NCI-H187 (cell line): ENCODE measurements around the gene CEP63.

Experiments
- DNase-seq, 2 experiments: peaks; one replicate each; lab custom pipeline; 2025; lab: John Stamatoyannopoulos, UW

The CEP63 gene

DNA sequence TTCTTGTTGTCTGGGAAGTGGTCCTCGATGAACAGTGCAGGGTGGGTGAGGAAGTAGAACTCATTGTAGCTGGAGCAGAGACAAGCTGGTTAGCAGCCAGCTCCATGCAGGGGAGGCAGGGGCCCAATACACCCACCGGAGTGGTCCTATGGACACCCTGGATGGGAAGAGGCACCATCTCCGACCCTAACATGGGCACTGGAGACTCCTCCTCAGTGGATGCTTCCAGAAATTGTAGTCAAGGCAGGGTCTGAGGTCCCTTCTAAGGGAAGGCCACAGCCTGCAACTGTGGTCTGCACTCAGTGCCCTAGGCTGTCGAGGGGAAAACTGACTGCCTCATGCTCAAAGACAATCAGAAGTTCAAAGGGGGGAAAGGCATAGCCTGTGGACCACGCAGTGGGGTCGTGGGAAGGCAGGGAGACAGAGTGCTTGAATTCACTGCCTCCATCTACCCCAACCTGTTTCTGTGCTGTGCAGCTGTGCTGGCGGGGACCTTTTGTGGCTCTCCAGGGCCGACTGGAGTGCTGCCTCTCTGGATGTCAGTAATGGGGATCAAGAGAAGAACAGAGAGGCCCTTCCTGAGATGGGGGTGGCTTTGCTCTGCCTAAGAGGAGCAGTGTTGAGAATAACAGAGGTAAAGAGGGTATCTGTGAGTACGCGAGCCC lies 123.0 kb downstream of the CEP63 start:
- no peak for DNase-seq

DNA sequence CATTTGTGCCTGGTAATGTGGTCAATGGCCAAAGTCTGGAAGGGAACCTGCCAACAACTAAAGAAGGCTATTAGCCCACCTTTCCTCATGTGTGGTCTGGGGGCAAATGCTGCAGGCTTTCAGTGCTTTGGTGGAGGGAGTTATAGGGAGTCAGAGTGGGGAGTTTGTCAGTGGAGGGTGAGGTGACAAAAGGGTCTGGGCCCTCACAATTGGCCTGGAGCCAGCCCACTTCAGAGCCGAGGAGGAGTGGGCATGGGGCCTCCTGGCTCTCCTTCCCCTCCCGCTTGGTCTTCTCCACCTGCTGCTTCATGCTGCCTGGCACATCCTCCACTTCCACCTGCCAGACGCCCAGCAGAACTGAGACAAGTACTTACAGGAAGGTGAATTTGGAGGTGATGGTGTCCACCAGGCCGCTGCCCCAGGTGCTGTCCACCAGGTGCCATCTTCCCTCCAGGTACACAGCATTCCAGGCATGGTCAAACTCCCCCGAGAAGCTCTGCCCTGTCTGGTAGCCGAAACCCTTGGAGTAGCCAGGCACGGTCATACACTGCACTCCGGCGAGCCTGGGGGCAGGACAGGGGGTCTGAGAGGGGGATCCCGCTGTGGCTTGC lies 124.1 kb downstream of the CEP63 start:
- DNase-seq = no peak

DNA sequence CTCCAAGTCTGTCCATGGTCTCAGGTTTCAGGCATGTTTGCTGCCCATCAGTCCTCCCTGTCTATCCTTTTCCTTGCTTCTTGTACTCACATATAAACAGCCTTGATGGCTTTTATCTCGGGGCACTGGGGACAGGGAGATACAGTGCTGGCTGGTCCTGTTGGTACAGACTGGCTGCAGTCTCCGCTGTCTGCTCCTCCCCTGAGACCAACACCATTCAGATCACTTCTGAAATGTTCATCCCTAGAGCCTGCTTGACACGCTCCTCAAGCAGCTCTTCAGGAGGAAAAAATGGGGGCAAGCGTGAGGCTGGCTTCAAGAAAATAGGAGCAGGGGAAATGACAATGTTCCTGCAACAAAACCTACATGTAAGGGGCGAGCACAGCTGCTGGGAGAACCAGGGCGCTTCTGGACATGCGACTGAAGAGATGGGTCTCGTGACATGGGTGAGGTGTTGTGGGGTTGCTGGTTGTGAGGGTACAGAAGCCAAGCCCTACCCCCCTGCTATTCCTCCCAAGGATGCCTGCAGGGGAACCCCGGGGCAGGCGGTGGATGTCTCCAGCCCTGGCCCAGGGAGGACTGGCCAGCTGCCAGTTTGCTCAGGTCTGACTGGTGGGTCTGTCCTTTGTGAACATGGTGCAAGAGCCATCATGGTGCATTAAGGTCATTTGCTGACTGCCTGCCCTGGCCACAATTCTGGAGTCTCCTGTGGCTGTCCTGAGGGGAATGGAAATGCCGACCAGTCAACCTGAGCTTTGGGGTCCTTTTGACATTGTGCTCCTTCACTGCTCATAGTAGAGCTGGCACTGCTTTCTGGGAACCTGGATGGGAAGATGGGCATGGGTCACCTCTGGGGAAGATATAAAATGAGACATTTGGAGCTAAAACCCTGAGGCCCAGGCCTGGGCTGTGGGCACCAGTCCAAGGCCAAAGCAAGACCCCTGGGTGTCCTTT lies 124.9 kb downstream of the CEP63 start:
- no peak for DNase-seq

DNA sequence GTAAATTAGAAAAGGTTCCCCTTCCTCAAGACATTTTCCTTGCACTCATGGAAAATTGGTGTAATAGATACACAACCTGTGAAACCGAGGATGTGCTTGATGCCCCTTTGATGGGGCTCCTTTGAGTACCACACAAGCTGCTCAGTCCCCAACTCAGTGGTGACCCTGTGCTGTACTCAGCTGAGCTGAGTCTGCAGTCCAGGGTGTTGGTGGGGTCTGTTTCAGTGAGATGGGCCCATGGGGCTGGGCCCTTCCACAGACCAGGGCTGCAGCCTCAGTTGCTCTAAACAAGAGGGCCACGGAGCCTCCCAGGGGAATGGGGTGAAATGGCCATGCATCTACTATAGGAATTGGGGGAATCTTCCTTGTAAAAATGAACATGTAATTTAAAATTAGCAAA lies 125.7 kb downstream of the CEP63 start:
- no peak for DNase-seq

DNA sequence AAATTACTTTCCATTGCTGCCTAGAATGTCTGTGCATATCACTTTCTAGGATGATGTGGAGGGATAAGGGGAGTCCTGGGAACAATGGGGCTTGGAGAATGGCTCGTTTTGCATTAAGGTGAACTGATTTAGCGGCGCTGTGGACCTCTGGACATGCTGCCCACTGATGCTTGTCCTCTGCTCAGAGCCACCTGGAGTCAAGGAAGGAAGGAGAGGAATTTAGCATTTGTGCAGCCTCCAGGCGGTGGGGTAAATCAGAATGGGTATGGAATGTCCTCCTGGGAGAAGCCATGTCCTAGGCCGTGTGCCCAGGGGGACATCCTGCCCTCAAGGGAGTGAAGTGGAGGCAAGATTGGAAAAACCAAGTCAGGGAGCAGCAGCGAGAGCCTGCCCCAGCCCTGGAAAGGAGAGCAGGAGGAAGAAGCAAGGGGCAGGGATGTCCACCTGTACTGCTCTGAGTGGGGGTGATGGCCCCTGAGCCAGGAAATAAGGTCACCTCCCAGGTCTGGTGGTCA lies 127.2 kb downstream of the CEP63 start:
- no peak for DNase-seq

DNA sequence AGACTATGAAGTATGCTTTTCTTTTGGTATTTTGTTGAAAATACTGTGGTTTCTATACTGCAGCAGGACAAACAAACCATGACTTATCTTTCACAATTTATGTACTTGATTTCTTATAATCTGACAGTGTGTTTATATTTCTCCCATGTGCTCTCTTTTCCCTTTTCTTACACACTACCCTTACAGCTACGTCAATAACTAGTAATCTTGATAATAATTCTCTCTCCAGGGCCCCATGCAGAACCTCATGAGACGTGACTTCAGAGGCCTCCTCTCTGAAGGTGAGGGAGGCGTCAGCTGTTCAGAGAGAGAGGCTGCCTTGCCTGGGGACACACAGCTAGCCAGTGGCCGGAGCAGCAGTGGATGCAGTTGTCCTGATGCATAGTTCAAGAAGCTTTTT lies 129.1 kb downstream of the CEP63 start:
- no peak for DNase-seq

DNA sequence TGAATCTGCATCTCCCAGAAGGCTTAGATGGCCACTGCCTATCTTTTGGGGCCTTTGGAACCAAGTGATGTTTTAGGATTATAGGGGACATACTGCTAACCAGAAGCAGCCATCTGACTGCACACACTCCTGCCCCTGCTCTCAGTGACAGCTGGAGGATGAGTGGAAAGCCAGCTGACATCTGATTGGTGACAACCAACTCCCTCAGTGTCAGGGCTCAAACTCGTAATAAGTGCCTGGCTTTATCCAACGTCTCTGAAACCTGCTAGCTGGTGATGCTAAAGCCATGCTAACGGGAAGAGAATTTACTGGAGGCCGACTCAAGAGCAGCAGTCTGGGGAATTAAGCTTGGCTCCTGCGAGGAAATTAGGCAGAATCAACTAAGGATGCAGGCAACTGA lies 129.9 kb downstream of the CEP63 start:
- no peak for DNase-seq

DNA sequence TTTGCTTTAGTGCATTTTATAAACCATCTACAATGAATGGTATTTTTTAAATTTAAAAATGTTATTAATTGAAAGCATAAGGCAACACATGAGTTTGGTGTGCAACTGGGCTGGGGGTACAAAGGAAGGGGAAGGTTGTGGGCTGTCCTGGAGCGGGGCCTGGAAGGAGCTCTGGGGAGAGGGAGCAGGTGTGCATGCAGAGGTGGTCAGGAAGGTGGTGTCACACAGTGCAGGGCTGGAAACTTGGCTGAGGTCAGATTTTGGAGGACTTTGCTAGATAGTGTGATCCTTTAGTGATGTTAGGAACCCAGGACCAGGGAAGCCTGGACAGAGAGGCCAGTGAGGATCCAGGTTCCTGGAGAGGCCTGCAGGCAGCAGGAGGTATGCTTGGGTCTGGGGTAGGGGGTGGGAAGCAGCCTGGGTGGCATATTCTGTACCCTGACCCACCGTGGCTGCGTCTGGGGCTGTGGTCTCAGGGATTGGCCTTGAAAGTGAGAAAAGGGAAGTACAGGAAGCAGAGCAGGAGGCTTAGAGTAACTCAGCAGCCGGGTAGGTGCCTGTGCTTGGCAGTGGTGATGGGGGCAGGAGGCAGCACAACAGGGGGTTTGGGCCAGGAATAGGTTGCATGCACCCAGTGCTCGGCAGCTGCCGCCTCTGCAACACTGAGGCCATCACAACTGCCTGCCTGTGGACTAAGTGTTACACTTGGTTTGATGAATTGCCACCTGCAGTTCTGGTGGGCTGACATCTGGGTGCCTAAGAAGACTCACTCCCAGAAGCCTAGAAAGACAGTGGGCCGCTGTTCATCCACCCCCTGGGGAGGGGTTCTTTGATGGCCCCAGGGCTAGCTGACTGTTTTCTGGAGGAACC lies 132.0 kb downstream of the CEP63 start:
- no peak for DNase-seq

DNA sequence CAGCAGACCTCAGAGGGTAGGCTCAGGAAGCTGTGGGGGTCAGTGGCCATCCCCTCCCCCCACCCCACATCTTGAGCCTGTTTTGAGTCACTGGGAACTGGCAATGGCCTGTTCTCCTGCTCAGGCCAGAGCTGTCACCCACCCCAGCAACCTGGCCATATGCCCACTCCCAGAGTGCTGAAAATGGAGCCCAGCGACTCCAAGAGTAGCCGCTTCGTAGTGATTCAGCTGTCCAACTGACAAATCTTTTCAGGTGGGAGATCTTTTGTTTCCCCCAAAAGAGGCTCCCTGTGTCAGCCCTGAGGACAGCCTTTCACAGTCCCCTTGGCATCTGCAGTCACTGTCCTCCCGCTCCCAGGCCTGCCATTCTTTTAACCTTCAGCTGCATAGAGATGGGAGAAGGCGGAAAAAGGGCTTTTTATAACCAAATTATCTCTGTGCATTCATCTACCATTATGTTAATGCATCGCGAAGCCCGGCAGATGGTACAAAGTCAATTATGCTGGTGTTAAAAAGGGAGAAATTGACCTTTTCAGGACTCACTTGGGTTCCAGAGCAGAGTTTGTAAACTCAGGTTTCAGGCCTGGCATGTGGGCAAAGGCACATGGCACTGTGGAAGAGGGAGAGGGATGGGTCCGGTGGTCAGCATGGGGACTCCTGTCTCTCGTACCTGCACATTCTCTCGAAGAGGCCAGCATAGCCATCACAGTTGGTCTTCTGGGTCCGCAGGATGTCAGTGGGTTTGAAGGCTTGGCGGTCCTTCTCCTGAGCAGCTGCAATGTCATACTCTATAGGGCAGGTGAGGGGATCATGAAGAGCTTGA lies 132.8 kb downstream of the CEP63 start:
- DNase-seq = no peak

DNA sequence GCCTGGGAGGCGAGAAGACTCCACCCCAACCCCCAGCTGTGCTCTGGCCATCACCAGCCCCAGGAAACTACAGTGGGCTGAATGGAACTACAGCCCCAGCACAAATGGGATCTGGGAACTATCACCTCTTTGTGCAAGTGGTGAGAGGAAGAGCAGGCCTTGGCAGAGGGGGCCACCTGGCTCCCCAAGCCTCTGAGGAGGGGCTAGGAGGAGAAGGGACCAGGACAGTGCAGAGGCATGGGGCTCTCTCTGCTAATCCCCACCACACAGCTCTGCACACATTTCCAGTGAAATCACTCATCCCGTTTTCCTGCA lies 133.4 kb downstream of the CEP63 start:
- no peak for DNase-seq

DNA sequence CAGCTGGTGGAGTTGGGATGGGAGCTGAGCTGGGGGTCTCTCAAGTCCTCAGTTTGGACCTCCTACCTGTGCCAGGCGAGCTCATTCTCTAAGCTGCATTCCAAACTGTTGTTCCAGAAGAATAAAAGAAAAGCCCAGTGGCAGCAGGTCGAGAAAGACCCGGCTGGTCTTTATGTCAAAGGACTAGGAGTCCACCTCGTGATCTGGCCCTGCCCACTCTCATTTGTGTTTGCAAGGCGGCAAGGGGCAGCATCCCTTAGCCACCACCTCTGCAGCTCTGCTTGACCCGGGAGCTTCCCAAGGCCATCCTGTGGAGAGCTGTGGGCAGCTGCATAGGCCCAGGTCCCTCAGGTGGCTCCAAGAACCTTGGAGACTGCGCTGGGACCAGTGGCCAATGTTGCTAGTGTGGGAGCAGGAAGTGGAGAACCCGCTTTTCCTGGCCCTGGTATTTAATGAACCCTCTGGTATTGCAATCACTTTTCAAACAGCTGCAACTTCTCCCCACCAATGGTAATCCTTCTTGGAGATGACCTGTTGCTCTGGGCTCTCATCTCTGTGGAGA lies 134.1 kb downstream of the CEP63 start:
- DNase-seq = no peak

DNA sequence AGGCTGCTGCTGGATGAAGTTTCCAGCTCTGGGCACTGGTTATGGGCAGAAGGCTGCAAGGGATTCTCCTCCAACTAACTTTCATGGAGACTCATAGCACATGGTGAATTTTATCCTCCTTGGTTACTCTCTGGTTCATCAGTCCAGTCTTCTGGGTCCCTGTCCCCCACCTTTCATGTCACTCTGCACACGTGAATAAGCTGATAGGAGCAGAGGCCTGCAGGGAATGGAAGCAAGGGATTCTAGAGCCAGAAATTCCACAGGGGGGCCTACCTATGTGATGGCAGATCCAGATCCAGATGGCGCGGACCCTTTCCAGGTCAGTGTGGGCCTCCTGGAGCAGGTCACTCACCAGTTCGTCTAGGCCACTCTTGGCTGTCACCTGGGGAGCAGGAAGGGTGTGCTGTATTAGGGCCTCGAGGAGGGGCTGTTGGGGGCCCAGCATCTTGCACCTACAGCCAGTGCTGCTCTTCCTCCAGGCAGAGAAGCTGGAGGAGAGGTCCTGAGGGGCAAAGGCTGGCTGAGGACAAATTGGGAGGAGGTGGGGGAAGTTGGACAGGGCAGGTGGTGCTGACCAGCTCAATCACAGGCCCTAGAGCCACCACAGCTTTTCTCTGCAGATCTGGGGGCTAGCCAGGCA lies 134.7 kb downstream of the CEP63 start:
- DNase-seq = no peak

DNA sequence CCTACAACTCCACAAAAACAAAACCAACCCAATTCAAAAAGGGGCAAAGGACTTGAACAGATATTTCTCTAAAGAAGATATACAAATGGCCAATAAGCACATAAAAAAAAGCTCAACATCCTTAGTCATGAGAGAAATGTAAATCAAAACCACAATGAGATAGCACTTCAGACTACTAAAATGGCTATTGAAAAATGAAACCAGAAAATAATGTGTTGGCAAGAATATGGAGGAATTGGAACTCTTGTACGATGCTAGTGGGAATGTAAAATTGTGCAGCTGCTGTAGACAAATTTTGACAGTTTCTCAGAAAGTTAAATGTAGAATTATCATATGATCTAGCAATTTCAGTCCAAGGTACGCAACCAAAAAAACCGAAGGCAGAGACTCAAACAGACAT lies 136.0 kb downstream of the CEP63 start:
- DNase-seq = no peak

DNA sequence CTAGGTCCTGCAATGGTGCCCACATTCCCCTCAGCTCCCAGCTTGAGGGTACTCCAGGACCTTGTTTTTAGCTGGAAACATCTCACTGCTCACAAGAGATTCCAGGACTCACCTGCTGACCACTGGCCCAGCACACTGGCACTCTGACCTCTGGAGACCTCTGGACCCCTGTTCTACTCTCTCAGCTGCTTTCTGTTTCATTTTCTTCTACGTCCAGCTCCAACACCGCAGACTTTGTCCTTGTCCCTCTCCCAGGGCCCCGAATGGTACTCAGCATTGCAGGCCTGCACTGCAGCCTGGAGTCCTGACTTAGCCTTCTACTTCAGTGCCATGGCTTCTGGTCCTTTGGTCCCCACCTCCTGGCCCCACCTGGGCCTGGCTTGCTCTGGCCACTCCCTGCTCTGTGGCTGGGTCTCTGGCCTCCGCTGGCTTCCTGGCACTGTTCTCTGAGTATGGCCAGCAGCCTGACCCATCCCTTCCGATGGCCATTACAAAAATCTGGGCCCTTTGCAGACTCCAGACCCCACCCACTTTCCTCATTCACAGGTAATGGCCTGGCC lies 137.0 kb downstream of the CEP63 start:
- no peak for DNase-seq

DNA sequence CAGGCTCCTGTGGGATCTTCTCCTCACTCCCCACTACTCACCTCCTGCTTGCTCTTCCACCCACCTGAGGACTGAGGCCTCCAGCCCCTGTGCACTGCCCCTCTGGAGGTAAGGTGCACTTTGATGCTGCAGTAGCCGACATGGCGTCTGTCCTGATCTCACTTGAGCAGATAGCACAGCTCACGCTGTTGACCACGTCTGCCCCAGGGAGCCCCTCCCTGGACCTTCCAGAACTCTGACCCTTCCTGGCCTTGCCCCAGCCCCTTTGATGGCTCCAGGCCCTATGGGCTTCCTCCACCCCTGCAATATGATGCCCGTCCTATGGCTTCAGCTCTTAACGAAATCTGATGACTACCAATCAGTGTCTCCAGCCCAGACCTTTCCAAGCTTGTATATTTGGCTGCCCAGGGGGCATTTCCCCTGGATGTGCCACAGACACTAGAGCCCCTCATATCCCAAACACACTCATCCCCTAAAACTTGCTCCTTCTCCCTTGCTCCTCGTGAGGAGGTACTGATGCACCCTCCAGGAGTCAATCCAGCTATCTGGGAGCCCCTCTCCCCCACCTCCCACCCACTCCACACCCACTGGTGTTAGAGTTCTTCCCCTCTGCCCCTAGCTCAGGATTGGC lies 137.9 kb downstream of the CEP63 start:
- no peak for DNase-seq
